Gastrocnemius medialis (tissue), 4 donors: ENCODE measurements around the gene RPS2.

Experiments
- POLR2A ChIP-seq, 2 donors: fragments of 450-650 bp; IDR thresholded peaks; one replicate each; pipeline ENCODE4 v1.6.1; 2017; ENCODE audit warnings: antibody characterized with exemption in 2 of 2, mild to moderate bottlenecking in 2 of 2, moderate library complexity in 2 of 2
- TF ChIP-seq, protein P1 (sequence below), 5 experiments: fragments of 450-650 bp in 3 of 5; fragments of 200-600 bp in 2 of 5; sonication (generic) in 2 of 5; IDR thresholded peaks in 4 of 5; conservative IDR thresholded peaks in 1 of 5; 1 replicate in 4 of 5; 2 replicates in 1 of 5; pipeline ENCODE4 v1.5.1; 2016 to 2019; ENCODE audit warnings: antibody characterized with exemption in 5 of 5, mild to moderate bottlenecking in 3 of 5, moderate library complexity in 3 of 5

DNA sequence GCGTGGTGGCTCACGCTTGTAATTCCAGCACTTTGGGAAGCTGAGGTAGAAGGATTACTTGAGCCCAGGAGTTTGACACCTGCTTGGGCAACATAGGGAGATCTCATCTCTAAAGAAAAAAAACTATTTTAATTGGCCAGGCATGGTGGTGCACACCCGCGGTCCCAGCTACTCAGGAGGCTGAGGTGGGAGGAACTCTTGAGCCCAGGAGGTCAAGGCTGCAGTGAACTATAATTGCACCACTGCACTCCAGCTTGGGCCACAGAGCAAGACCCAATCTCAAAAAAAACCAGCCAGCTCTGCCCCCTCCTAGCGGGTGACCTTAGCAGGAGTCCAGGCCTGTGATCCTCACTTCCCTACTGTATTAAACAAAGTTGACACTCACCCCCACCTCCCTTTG, 40.5 kb downstream of the RPS2 start:
- TF ChIP-seq, protein P1, sequence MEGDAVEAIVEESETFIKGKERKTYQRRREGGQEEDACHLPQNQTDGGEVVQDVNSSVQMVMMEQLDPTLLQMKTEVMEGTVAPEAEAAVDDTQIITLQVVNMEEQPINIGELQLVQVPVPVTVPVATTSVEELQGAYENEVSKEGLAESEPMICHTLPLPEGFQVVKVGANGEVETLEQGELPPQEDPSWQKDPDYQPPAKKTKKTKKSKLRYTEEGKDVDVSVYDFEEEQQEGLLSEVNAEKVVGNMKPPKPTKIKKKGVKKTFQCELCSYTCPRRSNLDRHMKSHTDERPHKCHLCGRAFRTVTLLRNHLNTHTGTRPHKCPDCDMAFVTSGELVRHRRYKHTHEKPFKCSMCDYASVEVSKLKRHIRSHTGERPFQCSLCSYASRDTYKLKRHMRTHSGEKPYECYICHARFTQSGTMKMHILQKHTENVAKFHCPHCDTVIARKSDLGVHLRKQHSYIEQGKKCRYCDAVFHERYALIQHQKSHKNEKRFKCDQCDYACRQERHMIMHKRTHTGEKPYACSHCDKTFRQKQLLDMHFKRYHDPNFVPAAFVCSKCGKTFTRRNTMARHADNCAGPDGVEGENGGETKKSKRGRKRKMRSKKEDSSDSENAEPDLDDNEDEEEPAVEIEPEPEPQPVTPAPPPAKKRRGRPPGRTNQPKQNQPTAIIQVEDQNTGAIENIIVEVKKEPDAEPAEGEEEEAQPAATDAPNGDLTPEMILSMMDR (IDR thresholded peaks at IDR 0.05 in 4 of 5, conservative IDR thresholded peaks at IDR 0.05 in 1 of 5): no peak
- no peak for TF ChIP-seq POLR2A (IDR thresholded peaks at IDR 0.05)
